HepG2 (cell line): Measurements from ENCODE around the gene SAC3D1. TPM values are rescaled to one million over a fixed set of nuclear protein-coding genes. Genes with fewer than 3 reads are reported as not detected.

Experiments used
- CBX1 ChIP-seq: IDR thresholded peaks from one replicate; pipeline ENCODE4 v1.6.1; 2016; ENCODE audit warnings: antibody characterized with exemption, low read depth
- FOXA3 ChIP-seq: IDR thresholded peaks from 2 replicates; pipeline ENCODE4 v1.6.1; 2016; ENCODE audit warnings: missing genetic modification reagents, missing compliant biosample characterization
- HMG20A ChIP-seq: IDR thresholded peaks from 2 replicates; pipeline ENCODE4 v1.6.1; 2016; ENCODE audit warnings: borderline replicate concordance
- SPEN ChIP-seq: sonication (generic); formaldehyde crosslinking; IDR thresholded peaks from 2 replicates; pipeline ENCODE4 v1.5.1; 2020; ENCODE audit warnings: low read depth, mild to moderate bottlenecking, missing genetic modification reagents
- ZBTB2 ChIP-seq: sonication (generic); formaldehyde crosslinking; IDR thresholded peaks from 2 replicates; pipeline ENCODE4 v1.8.0; 2022; ENCODE audit warnings: low read depth, missing genetic modification reagents
- ZNF33A ChIP-seq: sonication (generic); formaldehyde crosslinking; IDR thresholded peaks from 2 replicates; pipeline ENCODE4 v1.5.1; 2020; ENCODE audit warnings: missing genetic modification reagents, mild to moderate bottlenecking, moderate library complexity, borderline replicate concordance
- ZNF713 ChIP-seq: sonication (generic); formaldehyde crosslinking; IDR thresholded peaks from 2 replicates; pipeline ENCODE4 v1.4.0; 2020; ENCODE audit warnings: mild to moderate bottlenecking, missing genetic modification reagents
- polyA plus RNA-seq, 8 experiments: library from polyadenylated mRNA; depleted of rRNA in 3 of 8; stranded (reverse) in 7 of 8; unstranded in 1 of 8; fragments of >200 nt; fragmentation: Illumina TruSeq in 4 of 8; extraction: Trizol in 4 of 8; gene quantifications; 2 replicates each; pipeline versions ENCODE4 v1.2.1 to v1.2.3, GENCODE V29; 2011 to 2016; ENCODE audit warnings: low read depth in 4 of 8, missing spikeins in 1 of 8, mixed read lengths in 1 of 8; ENCODE audit not compliant: insufficient read depth in 1 of 8
- total RNA-seq, 5 experiments: library from RNA; depleted of rRNA; stranded (reverse); fragments of >200 nt; fragmentation: Illumina TruSeq; extraction: Trizol; gene quantifications; 2 replicates each; pipeline ENCODE4 v1.2.3, GENCODE V29; 2016; ENCODE audit warnings: low read depth in 1 of 5
- TF ChIP-seq, protein P1 (sequence below): sonication (generic); formaldehyde crosslinking; IDR thresholded peaks from 2 replicates; pipeline ENCODE4 v1.4.0; 2020; ENCODE audit warnings: mild to moderate bottlenecking, missing genetic modification reagents
- TF ChIP-seq, protein P2 (sequence below): sonication (generic); formaldehyde crosslinking; IDR thresholded peaks from 2 replicates; pipeline ENCODE4 v1.5.1; 2020; ENCODE audit warnings: mild to moderate bottlenecking, missing genetic modification reagents, moderate library complexity
- TF ChIP-seq, protein P3 (sequence below): sonication (generic); formaldehyde crosslinking; IDR thresholded peaks from 2 replicates; pipeline ENCODE4 v1.4.0; 2020; ENCODE audit warnings: missing genetic modification reagents, borderline replicate concordance
- TF ChIP-seq, protein P4 (sequence below): sonication (generic); formaldehyde crosslinking; IDR thresholded peaks from 2 replicates; pipeline ENCODE4 v1.5.1; 2020; ENCODE audit warnings: mild to moderate bottlenecking, missing genetic modification reagents, borderline replicate concordance

Gene SAC3D1
- total and polyA plus RNA-seq, 2 of the 13 experiments (the other 11 are each of a cell fraction or from before 2014, with no cell fraction given): 7.4 to 36.3 TPM

- TF ChIP-seq, protein P1, sequence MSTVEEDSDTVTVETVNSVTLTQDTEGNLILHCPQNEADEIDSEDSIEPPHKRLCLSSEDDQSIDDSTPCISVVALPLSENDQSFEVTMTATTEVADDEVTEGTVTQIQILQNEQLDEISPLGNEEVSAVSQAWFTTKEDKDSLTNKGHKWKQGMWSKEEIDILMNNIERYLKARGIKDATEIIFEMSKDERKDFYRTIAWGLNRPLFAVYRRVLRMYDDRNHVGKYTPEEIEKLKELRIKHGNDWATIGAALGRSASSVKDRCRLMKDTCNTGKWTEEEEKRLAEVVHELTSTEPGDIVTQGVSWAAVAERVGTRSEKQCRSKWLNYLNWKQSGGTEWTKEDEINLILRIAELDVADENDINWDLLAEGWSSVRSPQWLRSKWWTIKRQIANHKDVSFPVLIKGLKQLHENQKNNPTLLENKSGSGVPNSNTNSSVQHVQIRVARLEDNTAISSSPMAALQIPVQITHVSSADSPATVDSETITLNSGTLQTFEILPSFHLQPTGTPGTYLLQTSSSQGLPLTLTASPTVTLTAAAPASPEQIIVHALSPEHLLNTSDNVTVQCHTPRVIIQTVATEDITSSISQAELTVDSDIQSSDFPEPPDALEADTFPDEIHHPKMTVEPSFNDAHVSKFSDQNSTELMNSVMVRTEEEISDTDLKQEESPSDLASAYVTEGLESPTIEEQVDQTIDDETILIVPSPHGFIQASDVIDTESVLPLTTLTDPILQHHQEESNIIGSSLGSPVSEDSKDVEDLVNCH (CRISPR knock-in tag): peak; percentile 72; the same call in 1 of the 2 replicates
- peak; percentile 49 for TF ChIP-seq SPEN (CRISPR knock-in tag)
- TF ChIP-seq, protein P2, sequence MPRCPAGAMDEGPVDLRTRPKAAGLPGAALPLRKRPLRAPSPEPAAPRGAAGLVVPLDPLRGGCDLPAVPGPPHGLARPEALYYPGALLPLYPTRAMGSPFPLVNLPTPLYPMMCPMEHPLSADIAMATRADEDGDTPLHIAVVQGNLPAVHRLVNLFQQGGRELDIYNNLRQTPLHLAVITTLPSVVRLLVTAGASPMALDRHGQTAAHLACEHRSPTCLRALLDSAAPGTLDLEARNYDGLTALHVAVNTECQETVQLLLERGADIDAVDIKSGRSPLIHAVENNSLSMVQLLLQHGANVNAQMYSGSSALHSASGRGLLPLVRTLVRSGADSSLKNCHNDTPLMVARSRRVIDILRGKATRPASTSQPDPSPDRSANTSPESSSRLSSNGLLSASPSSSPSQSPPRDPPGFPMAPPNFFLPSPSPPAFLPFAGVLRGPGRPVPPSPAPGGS (CRISPR knock-in tag): no peak
- TF ChIP-seq, protein P3, sequence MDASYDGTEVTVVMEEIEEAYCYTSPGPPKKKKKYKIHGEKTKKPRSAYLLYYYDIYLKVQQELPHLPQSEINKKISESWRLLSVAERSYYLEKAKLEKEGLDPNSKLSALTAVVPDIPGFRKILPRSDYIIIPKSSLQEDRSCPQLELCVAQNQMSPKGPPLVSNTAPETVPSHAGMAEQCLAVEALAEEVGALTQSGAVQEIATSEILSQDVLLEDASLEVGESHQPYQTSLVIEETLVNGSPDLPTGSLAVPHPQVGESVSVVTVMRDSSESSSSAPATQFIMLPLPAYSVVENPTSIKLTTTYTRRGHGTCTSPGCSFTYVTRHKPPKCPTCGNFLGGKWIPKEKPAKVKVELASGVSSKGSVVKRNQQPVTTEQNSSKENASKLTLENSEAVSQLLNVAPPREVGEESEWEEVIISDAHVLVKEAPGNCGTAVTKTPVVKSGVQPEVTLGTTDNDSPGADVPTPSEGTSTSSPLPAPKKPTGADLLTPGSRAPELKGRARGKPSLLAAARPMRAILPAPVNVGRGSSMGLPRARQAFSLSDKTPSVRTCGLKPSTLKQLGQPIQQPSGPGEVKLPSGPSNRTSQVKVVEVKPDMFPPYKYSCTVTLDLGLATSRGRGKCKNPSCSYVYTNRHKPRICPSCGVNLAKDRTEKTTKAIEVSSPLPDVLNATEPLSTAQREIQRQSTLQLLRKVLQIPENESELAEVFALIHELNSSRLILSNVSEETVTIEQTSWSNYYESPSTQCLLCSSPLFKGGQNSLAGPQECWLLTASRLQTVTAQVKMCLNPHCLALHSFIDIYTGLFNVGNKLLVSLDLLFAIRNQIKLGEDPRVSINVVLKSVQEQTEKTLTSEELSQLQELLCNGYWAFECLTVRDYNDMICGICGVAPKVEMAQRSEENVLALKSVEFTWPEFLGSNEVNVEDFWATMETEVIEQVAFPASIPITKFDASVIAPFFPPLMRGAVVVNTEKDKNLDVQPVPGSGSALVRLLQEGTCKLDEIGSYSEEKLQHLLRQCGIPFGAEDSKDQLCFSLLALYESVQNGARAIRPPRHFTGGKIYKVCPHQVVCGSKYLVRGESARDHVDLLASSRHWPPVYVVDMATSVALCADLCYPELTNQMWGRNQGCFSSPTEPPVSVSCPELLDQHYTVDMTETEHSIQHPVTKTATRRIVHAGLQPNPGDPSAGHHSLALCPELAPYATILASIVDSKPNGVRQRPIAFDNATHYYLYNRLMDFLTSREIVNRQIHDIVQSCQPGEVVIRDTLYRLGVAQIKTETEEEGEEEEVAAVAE (CRISPR knock-in tag): no peak; the same call in 1 of the 2 replicates
- TF ChIP-seq FOXA3 (CRISPR knock-in tag): no peak; the same call in 1 of the 2 replicates
- TF ChIP-seq ZNF33A (CRISPR knock-in tag): 0 out of 2 replicates have a peak, but pooled peaks have one; percentile 35
- TF ChIP-seq ZNF713 (CRISPR knock-in tag): no peak
- TF ChIP-seq CBX1: peak; percentile 49
- TF ChIP-seq, protein P4, sequence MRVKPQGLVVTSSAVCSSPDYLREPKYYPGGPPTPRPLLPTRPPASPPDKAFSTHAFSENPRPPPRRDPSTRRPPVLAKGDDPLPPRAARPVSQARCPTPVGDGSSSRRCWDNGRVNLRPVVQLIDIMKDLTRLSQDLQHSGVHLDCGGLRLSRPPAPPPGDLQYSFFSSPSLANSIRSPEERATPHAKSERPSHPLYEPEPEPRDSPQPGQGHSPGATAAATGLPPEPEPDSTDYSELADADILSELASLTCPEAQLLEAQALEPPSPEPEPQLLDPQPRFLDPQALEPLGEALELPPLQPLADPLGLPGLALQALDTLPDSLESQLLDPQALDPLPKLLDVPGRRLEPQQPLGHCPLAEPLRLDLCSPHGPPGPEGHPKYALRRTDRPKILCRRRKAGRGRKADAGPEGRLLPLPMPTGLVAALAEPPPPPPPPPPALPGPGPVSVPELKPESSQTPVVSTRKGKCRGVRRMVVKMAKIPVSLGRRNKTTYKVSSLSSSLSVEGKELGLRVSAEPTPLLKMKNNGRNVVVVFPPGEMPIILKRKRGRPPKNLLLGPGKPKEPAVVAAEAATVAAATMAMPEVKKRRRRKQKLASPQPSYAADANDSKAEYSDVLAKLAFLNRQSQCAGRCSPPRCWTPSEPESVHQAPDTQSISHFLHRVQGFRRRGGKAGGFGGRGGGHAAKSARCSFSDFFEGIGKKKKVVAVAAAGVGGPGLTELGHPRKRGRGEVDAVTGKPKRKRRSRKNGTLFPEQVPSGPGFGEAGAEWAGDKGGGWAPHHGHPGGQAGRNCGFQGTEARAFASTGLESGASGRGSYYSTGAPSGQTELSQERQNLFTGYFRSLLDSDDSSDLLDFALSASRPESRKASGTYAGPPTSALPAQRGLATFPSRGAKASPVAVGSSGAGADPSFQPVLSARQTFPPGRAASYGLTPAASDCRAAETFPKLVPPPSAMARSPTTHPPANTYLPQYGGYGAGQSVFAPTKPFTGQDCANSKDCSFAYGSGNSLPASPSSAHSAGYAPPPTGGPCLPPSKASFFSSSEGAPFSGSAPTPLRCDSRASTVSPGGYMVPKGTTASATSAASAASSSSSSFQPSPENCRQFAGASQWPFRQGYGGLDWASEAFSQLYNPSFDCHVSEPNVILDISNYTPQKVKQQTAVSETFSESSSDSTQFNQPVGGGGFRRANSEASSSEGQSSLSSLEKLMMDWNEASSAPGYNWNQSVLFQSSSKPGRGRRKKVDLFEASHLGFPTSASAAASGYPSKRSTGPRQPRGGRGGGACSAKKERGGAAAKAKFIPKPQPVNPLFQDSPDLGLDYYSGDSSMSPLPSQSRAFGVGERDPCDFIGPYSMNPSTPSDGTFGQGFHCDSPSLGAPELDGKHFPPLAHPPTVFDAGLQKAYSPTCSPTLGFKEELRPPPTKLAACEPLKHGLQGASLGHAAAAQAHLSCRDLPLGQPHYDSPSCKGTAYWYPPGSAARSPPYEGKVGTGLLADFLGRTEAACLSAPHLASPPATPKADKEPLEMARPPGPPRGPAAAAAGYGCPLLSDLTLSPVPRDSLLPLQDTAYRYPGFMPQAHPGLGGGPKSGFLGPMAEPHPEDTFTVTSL (CRISPR knock-in tag): no peak
- TF ChIP-seq HMG20A (CRISPR knock-in tag): no peak
- TF ChIP-seq ZBTB2 (CRISPR knock-in tag): peak; percentile 80
These were observed 26.9 kb upstream of the SAC3D1 start, which contains the start of gene ARL2 (continued) for GRCh38 chr11:65013888-65014725.
